NT2/D1 (cell line): Measurements from ENCODE around the gene NTRK3.

ENCODE experiments used
- SUZ12 ChIP-seq: IDR thresholded peaks from 2 replicates; pipeline ENCODE4 v1.6.1; 2011; ENCODE audit not compliant: insufficient read length, insufficient read depth; ENCODE audit errors: extremely low read depth
- YY1 ChIP-seq: IDR thresholded peaks from 2 replicates; pipeline ENCODE4 v1.6.1; 2011; ENCODE audit not compliant: insufficient read length, insufficient read depth
- ZNF274 ChIP-seq: IDR thresholded peaks from 2 replicates; pipeline ENCODE4 v1.6.1; 2011; ENCODE audit warnings: mild to moderate bottlenecking, low read depth, low read length

DNA sequence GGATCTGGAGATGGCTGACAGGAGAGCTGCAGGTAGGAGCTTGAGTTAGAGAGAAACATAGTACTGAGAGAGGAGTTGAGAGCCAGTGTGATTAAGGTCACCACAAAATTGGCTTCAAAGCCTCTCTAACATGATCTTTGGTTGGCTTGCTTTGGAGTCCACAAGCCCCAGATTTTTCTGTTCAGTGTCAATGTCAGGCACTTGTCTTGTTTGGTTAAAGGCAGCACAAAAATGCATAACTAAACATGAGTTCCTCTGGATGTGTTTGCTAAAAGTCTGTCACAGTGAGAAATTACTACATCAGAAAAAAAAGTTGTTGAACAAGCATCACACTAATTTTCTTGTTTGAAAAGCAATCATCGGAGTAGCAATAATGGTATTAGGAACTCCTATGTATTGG lies 440.5 kb downstream of the NTRK3 start:
- TF ChIP-seq SUZ12, result no peak
- no peak for TF ChIP-seq YY1
- no peak for TF ChIP-seq ZNF274
